Neuronal stem cell (in vitro differentiated cells): ENCODE results near the gene SMG7.
A peak's percentile ranks its signal among the peaks of the same experiment; 100 is the strongest.

Experiments
- DNase-seq: peaks from one replicate; pipeline ENCODE4 v3.0.0-alpha.2; 2013; ENCODE audit warnings: low spot score
- H2AFZ ChIP-seq: one replicate; pipeline ENCODE4 v1.6.1; 2013; ENCODE audit warnings: mild to moderate bottlenecking, low read length, inconsistent platforms
- H2AK5ac ChIP-seq: 2 replicates; pipeline ENCODE4 v1.6.1; 2013; ENCODE audit warnings: low read depth, mild to moderate bottlenecking, inconsistent platforms, low read length, moderate library complexity, mixed read lengths
- H2BK120ac ChIP-seq: 2 replicates; pipeline ENCODE4 v1.6.1; 2013; ENCODE audit warnings: low read depth, mild to moderate bottlenecking, inconsistent platforms, low read length, moderate library complexity, mixed read lengths
- H2BK12ac ChIP-seq: one replicate; pipeline ENCODE4 v1.6.1; 2013; ENCODE audit warnings: low read length, inconsistent platforms
- H2BK15ac ChIP-seq: 2 replicates; pipeline ENCODE4 v1.6.1; 2013; ENCODE audit warnings: mild to moderate bottlenecking, low read length, inconsistent platforms, mixed read lengths
- H2BK5ac ChIP-seq: one replicate; pipeline ENCODE4 v1.6.1; 2013; ENCODE audit warnings: inconsistent platforms, mild to moderate bottlenecking, low read length, moderate library complexity
- H3K14ac ChIP-seq: one replicate; pipeline ENCODE4 v1.6.1; 2013; ENCODE audit warnings: low read length, inconsistent platforms
- H3K18ac ChIP-seq: 2 replicates; pipeline ENCODE4 v1.6.1; 2013; ENCODE audit warnings: low read length, inconsistent platforms
- H3K23ac ChIP-seq: 2 replicates; pipeline ENCODE4 v1.6.1; 2013; ENCODE audit warnings: low read depth, mild to moderate bottlenecking, mixed read lengths, low read length, inconsistent platforms; ENCODE audit not compliant: poor library complexity
- H3K27ac ChIP-seq: replicated peaks from 3 replicates; pipeline ENCODE4 v1.5.1; 2013; ENCODE audit warnings: low read length, inconsistent platforms
- H3K27me3 ChIP-seq, 3 experiments: 2 replicates each; pipeline ENCODE4 v1.6.1; 2013; ENCODE audit warnings: low read length in 3 of 3, mild to moderate bottlenecking in 2 of 3, inconsistent platforms in 1 of 3, low read depth in 1 of 3, mixed read lengths in 1 of 3, moderate library complexity in 1 of 3; ENCODE audit not compliant: control insufficient read depth in 3 of 3, insufficient read depth in 3 of 3
- H3K36me3 ChIP-seq, 2 donors: replicated peaks in 1 of 2; 2 replicates each; pipeline ENCODE4 v1.6.1; 2013; ENCODE audit warnings: low read length in 2 of 2; ENCODE audit not compliant: control insufficient read depth in 2 of 2, insufficient read depth in 2 of 2
- H3K4ac ChIP-seq: 2 replicates; pipeline ENCODE4 v1.6.1; 2013; ENCODE audit warnings: inconsistent platforms, mild to moderate bottlenecking, low read length, moderate library complexity
- H3K4me1 ChIP-seq, 2 donors: 1 replicate in 1 of 2; 2 replicates in 1 of 2; pipeline ENCODE4 v1.6.1; 2013; ENCODE audit warnings: low read length in 2 of 2, low read depth in 1 of 2; ENCODE audit not compliant: control insufficient read depth in 2 of 2, insufficient read depth in 1 of 2
- H3K4me2 ChIP-seq: one replicate; pipeline ENCODE4 v1.6.1; 2013; ENCODE audit warnings: mild to moderate bottlenecking, low read length, inconsistent platforms; ENCODE audit not compliant: insufficient read depth, poor library complexity, severe bottlenecking
- H3K4me3 ChIP-seq, 2 donors: 2 replicates each; pipeline ENCODE4 v1.5.1; 2013; ENCODE audit warnings: low read length in 2 of 2, mild to moderate bottlenecking in 2 of 2, inconsistent platforms in 1 of 2, moderate library complexity in 1 of 2
- H3K79me1 ChIP-seq: one replicate; pipeline ENCODE4 v1.6.1; 2013; ENCODE audit warnings: low read depth, mild to moderate bottlenecking, inconsistent platforms, low read length, moderate library complexity
- H3K9ac ChIP-seq: one replicate; pipeline ENCODE4 v1.6.1; 2013; ENCODE audit warnings: mild to moderate bottlenecking, low read depth, low read length, inconsistent platforms; ENCODE audit not compliant: poor library complexity
- H3K9me3 ChIP-seq, 2 donors: replicated peaks in 1 of 2; 2 replicates each; pipeline versions ENCODE3 to v1.6.1; 2013; ENCODE audit warnings: low read length in 2 of 2, mild to moderate bottlenecking in 2 of 2, inconsistent platforms in 1 of 2, low read depth in 1 of 2, mixed read lengths in 1 of 2, moderate library complexity in 1 of 2; ENCODE audit not compliant: control insufficient read depth in 2 of 2, insufficient read depth in 1 of 2
- H4K8ac ChIP-seq: one replicate; pipeline ENCODE4 v1.6.1; 2013; ENCODE audit warnings: low read depth, mild to moderate bottlenecking, inconsistent platforms, low read length, moderate library complexity
- H4K91ac ChIP-seq: one replicate; pipeline ENCODE4 v1.6.1; 2013; ENCODE audit warnings: low read length, low read depth, mild to moderate bottlenecking, inconsistent platforms; ENCODE audit not compliant: poor library complexity
- WGBS, 2 donors: extraction: QIAGEN DNeasy Blood & Tissue Kit; methylation state at CpG; one replicate each; pipeline ENCODE4 v1.1.7; 2013; ENCODE audit warnings: missing lambda C conversion rate in 2 of 2, mixed read lengths in 1 of 2; ENCODE audit not compliant: insufficient read length in 2 of 2, insufficient replicate concordance in 1 of 2; ENCODE audit errors: extremely low coverage in 2 of 2; 5-methylcytosine and 5-hydroxymethylcytosine counted together

The SMG7 gene

GRCh38 chr1:183592733-183593132 lies 120.4 kb downstream of the SMG7 start:
- Histone ChIP-seq H3K4me2 (no peak overlapping the region), H3K9ac (no peak overlapping the region), H3K79me1 (no peaks in the 10 kb centered on the region), H2AK5ac (no peak overlapping the region), H2BK120ac (no peak overlapping the region), H2BK5ac (no peak overlapping the region), H2BK15ac (no peak overlapping the region), H3K4ac (no peak overlapping the region), H3K18ac (no peak overlapping the region), H4K91ac (no peak overlapping the region), H3K23ac (no peak overlapping the region), H3K4me1 (peaks cover 0 to 8% of the 10 kb centered on the region in 2 donors), H2AFZ (no peak overlapping the region), H3K9me3 (peaks cover 0 to 2% of the 10 kb centered on the region in 2 donors), H3K27ac (no peak overlapping the region), H4K8ac (peak overlapping the region; percentile 29), H3K36me3 (no peaks in the 10 kb centered on the region), H3K27me3 (peaks cover 0 to 15% (median 0%) of the 10 kb centered on the region in 3 experiments), H3K4me3 (peak overlapping the region in 1 of 2 donors; percentile 37), H3K14ac (no peak overlapping the region), H2BK12ac (no peak overlapping the region)
- no peak for DNase-seq
- no CpG with 5 or more reads among the region's 7 CpGs for WGBS, 2 donors

DNA sequence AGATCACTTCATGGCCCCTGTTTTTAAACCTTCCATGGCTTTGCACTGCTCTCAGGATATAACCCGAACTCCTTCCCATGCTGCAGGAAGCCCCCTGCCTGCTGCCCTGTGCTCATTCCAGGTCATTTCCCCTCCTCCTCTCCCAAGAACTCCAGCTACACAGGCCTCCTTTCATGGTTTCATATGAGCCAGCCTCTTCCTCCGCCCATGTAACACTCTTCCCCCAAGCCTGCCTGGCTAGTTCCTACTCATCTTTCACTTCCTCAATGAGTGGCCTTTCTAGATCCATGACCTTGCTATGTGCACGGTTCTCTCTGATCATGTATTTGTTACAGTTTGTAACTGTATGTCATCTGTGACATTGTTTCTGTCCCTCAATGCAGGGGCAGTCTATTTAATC lies 121.1 kb downstream of the SMG7 start:
- peaks cover 0 to 8% of the 10 kb centered on the region in 2 donors for H3K4me1 ChIP-seq
- H4K91ac ChIP-seq = no peak overlapping the region
- no peak overlapping the region for H2AK5ac ChIP-seq
- no peak overlapping the region for H3K27ac ChIP-seq
- no peak overlapping the region for H2BK5ac ChIP-seq
- no peaks in the 10 kb centered on the region for H3K79me1 ChIP-seq
- H3K4me3 ChIP-seq = no peak overlapping the region
- H3K27me3 ChIP-seq = peaks cover 0 to 21% (median 0%) of the 10 kb centered on the region in 3 experiments
- no CpG with 5 or more reads among the region's 3 CpGs for WGBS, 2 donors
- no peak overlapping the region for H4K8ac ChIP-seq
- H3K4ac ChIP-seq = no peak overlapping the region
- H3K14ac ChIP-seq = no peak overlapping the region
- no peak overlapping the region for H3K23ac ChIP-seq
- H3K4me2 ChIP-seq = no peak overlapping the region
- H2BK120ac ChIP-seq = no peak overlapping the region
- no peak overlapping the region for H2BK15ac ChIP-seq
- peaks cover 0 to 2% of the 10 kb centered on the region in 2 donors for H3K9me3 ChIP-seq
- no peak overlapping the region for H3K9ac ChIP-seq
- no peaks in the 10 kb centered on the region for H3K36me3 ChIP-seq
- no peak for DNase-seq
- no peak overlapping the region for H2AFZ ChIP-seq
- H2BK12ac ChIP-seq = no peak overlapping the region
- no peak overlapping the region for H3K18ac ChIP-seq

- DNase-seq = no peak
- no peaks in the 10 kb centered on the region for H3K36me3 ChIP-seq
- no peaks in the 10 kb centered on the region for H3K9me3 ChIP-seq
- no peak overlapping the region for H3K14ac ChIP-seq
- no peak overlapping the region for H2BK15ac ChIP-seq
- WGBS, 2 donors = no CpG with 5 or more reads among the region's 2 CpGs
- peaks cover 0 to 21% (median 0%) of the 10 kb centered on the region in 3 experiments for H3K27me3 ChIP-seq
- H2AFZ ChIP-seq = no peak overlapping the region
- H3K9ac ChIP-seq = no peak overlapping the region
- no peak overlapping the region for H2BK120ac ChIP-seq
- H3K4me3 ChIP-seq = no peak overlapping the region
- no peak overlapping the region for H4K91ac ChIP-seq
- H3K79me1 ChIP-seq = no peaks in the 10 kb centered on the region
- no peak overlapping the region for H3K4me2 ChIP-seq
- peaks cover 0 to 3% of the 10 kb centered on the region in 2 donors for H3K4me1 ChIP-seq
- no peak overlapping the region for H4K8ac ChIP-seq
- H2BK12ac ChIP-seq = no peak overlapping the region
- H2BK5ac ChIP-seq = no peak overlapping the region
- H3K18ac ChIP-seq = no peak overlapping the region
- no peak overlapping the region for H3K27ac ChIP-seq
- no peak overlapping the region for H2AK5ac ChIP-seq
- H3K4ac ChIP-seq = no peak overlapping the region
- H3K23ac ChIP-seq = no peak overlapping the region
These were observed 123.2 kb downstream of the SMG7 start for GRCh38 chr1:183595537-183595936.

GRCh38 chr1:183596500-183596899 lies 124.2 kb downstream of the SMG7 start:
- H3K79me1 ChIP-seq = no peaks in the 10 kb centered on the region
- no CpG with 5 or more reads among the region's 5 CpGs for whole genome bisulfite sequencing, 2 donors

More at GRCh38 chr1:183596500-183596899, 124.2 kb downstream of the SMG7 start:
- no peak overlapping the region for H3K27ac ChIP-seq
- no peak overlapping the region for H2AFZ ChIP-seq
- peaks cover 0 to 21% (median 0%) of the 10 kb centered on the region in 3 experiments for H3K27me3 ChIP-seq
- no peak overlapping the region for H2BK120ac ChIP-seq
- H3K9ac ChIP-seq = no peak overlapping the region
- DNase-seq = no peak
- H3K4ac ChIP-seq = no peak overlapping the region
- H2BK12ac ChIP-seq = no peak overlapping the region
- no peak overlapping the region for H4K8ac ChIP-seq
- H2AK5ac ChIP-seq = no peak overlapping the region
- no peak overlapping the region for H3K14ac ChIP-seq
- no peaks in the 10 kb centered on the region for H3K9me3 ChIP-seq
- no peak overlapping the region for H3K23ac ChIP-seq
- H3K36me3 ChIP-seq = no peaks in the 10 kb centered on the region
- H3K4me3 ChIP-seq = no peak overlapping the region
- no peak overlapping the region for H3K18ac ChIP-seq
- H2BK5ac ChIP-seq = no peak overlapping the region
- H2BK15ac ChIP-seq = no peak overlapping the region
- no peak overlapping the region for H4K91ac ChIP-seq
- H3K4me1 ChIP-seq = peaks cover 0 to 3% of the 10 kb centered on the region in 2 donors
- no peak overlapping the region for H3K4me2 ChIP-seq
